Esophagus squamous epithelium (tissue), 5 donors: ENCODE results near the gene ANKH. TPM values are rescaled to one million over a fixed set of nuclear protein-coding genes. Genes with fewer than 3 reads are reported as not detected.
"Not testable (repeated sequence)": the region's sequence is repeated elsewhere in the genome, so short reads cannot be mapped to it uniquely, and the experiment has no call there.

Source experiments
- DNase-seq: peaks from one replicate; lab custom pipeline; 2025; lab: John Stamatoyannopoulos, UW
- H3K27ac ChIP-seq, 4 donors: fragments of 200-600 bp; sonication (generic); one replicate each; pipeline ENCODE4 v1.5.1; 2016 to 2019; ENCODE audit warnings: mild to moderate bottlenecking in 1 of 4
- H3K27me3 ChIP-seq, 4 donors: fragments of 200-600 bp; sonication (generic); 1 replicate in 3 of 4; 2 replicates in 1 of 4; pipeline versions ENCODE4 v1.5.1 to v1.6.0; 2017 to 2021; ENCODE audit warnings: antibody characterized with exemption in 1 of 4
- H3K36me3 ChIP-seq, 3 donors: fragments of 200-600 bp; sonication (generic); one replicate each; pipeline ENCODE4 v1.5.1; 2016 to 2019
- H3K4me1 ChIP-seq, 3 donors: fragments of 200-600 bp; sonication (generic); one replicate each; pipeline ENCODE4 v1.5.1; 2017 to 2019
- H3K4me3 ChIP-seq, 4 donors: fragments of 200-600 bp; sonication (generic); 1 replicate in 3 of 4; 2 replicates in 1 of 4; pipeline ENCODE4 v1.5.1; 2016 to 2019; ENCODE audit warnings: mild to moderate bottlenecking in 2 of 4, moderate library complexity in 1 of 4
- H3K9me3 ChIP-seq, 3 donors: fragments of 200-600 bp; sonication (generic); one replicate each; pipeline ENCODE4 v1.5.1; 2016 to 2019
- POLR2A ChIP-seq, 4 donors: fragments of 450-650 bp; IDR thresholded peaks; one replicate each; pipeline ENCODE4 v1.6.1; 2017; ENCODE audit warnings: antibody characterized with exemption in 4 of 4, mild to moderate bottlenecking in 4 of 4, moderate library complexity in 3 of 4
- WGBS, 2 donors: methylation state at CpG; one replicate each; pipeline ENCODE4 v1.1.5; 2018; 5-methylcytosine and 5-hydroxymethylcytosine counted together
- intact Hi-C: fragments of 100-400 bp; cut with DNase I; formaldehyde crosslinking; loops from one replicate; pipeline ENCODE4 v1.15.0; 2022
- total RNA-seq, 4 donors: library from RNA; depleted of rRNA; stranded (reverse); fragments of >200 nt; gene quantifications; one replicate each; pipeline ENCODE4 v1.1.0, GENCODE V29; 2016
- TF ChIP-seq, protein P1 (sequence below), 6 experiments: fragments of 450-650 bp in 4 of 6; fragments of 200-600 bp in 2 of 6; sonication (generic) in 2 of 6; IDR thresholded peaks; one replicate each; pipeline ENCODE4 v1.5.1; 2016 to 2019; ENCODE audit warnings: antibody characterized with exemption in 6 of 6, mild to moderate bottlenecking in 4 of 6, moderate library complexity in 4 of 6
- donor health status: DM: yes; HTN: yes; CAD: no.

ANKH gene
- total RNA-seq, 4 donors from 2014 or later = 10.0 to 38.0 (median 16.7) TPM

DNA sequence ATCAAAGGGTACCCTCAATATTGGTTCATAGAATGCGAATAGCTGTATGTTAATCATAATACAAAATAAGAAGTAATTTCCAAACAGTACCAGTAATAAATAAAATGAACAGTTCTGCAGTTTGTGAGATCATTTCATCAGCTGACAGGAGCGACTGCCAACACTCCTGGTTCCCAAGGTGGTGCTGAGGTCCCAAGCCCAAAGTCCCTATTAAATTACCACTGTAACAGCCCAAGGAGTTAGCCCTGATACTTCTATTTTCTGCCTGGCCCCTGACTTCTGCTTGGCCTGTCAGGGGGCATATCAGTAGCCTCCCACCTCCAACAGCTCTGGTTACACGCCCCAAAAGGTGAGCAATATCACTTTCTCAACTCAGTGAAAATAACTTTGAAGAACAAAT lies 47.1 kb downstream of the ANKH start:
- no peak overlapping the region for H3K27ac ChIP-seq
- intact Hi-C loops = no loop called here
- 76 to 82% methylated on average over 3 of the region's 3 CpGs for WGBS, 2 donors
- DNase-seq = no peak
- TF ChIP-seq, protein P1, sequence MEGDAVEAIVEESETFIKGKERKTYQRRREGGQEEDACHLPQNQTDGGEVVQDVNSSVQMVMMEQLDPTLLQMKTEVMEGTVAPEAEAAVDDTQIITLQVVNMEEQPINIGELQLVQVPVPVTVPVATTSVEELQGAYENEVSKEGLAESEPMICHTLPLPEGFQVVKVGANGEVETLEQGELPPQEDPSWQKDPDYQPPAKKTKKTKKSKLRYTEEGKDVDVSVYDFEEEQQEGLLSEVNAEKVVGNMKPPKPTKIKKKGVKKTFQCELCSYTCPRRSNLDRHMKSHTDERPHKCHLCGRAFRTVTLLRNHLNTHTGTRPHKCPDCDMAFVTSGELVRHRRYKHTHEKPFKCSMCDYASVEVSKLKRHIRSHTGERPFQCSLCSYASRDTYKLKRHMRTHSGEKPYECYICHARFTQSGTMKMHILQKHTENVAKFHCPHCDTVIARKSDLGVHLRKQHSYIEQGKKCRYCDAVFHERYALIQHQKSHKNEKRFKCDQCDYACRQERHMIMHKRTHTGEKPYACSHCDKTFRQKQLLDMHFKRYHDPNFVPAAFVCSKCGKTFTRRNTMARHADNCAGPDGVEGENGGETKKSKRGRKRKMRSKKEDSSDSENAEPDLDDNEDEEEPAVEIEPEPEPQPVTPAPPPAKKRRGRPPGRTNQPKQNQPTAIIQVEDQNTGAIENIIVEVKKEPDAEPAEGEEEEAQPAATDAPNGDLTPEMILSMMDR (IDR thresholded peaks at IDR 0.05) = no peak
- no peak for TF ChIP-seq POLR2A (IDR thresholded peaks at IDR 0.05)
- H3K9me3 ChIP-seq = no peaks in the 10 kb centered on the region
- H3K4me3 ChIP-seq = no peak overlapping the region
- peaks cover 0 to 38% (median 6%) of the 10 kb centered on the region in 3 donors for H3K4me1 ChIP-seq
- no peaks in the 10 kb centered on the region for H3K36me3 ChIP-seq
- no peaks in the 10 kb centered on the region for H3K27me3 ChIP-seq

DNA sequence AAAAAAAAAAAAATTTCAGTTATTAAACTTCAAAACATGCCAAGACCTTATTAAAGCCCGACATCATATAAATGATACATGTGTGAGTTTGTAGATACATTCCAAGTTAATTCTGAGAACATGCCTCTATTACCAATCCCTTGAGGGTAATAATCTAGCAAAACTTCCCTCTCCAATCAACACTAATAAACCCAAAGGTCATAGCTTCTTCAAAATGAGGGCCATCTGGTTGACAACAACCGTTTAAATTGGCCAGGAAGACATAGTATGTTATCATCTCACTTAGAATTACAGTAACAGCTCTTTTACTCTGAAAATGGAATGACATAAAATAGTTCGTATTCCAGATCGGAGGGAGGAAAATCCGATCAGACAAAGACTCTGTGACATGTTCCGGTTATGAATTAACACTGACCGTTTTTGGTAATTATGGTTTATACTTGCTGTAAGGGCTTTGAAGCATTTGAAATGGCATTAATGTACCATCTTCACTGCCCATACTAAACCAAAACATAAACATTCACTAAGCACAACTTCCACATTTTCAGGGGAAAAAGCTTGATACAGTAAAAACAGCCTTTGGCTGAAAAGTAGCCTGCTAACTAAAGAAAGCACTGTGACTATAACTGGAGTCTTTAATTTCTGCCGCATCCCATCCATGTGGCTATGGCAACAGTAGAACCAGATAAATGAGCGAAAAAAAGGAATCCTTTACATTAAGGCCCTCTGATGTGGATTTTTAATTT lies 50.3 kb downstream of the ANKH start:
- Histone ChIP-seq H3K36me3 (no peaks in the 10 kb centered on the region), H3K9me3 (no peaks in the 10 kb centered on the region), H3K4me3 (no peak overlapping the region), H3K27me3 (no peaks in the 10 kb centered on the region), H3K4me1 (peaks cover 5 to 70% (median 24%) of the 10 kb centered on the region in 3 donors), H3K27ac (peak overlapping the region in 3 of 4 donors; percentile 42 to 71 (median 43))
- 64 to 71% methylated on average over 9 of the region's 9 CpGs for WGBS, 2 donors
- no peak for TF ChIP-seq POLR2A (IDR thresholded peaks at IDR 0.05)
- TF ChIP-seq, protein P1 (IDR thresholded peaks at IDR 0.05) = no peak
- intact Hi-C loops = no loop called here
- no peak for DNase-seq

DNA sequence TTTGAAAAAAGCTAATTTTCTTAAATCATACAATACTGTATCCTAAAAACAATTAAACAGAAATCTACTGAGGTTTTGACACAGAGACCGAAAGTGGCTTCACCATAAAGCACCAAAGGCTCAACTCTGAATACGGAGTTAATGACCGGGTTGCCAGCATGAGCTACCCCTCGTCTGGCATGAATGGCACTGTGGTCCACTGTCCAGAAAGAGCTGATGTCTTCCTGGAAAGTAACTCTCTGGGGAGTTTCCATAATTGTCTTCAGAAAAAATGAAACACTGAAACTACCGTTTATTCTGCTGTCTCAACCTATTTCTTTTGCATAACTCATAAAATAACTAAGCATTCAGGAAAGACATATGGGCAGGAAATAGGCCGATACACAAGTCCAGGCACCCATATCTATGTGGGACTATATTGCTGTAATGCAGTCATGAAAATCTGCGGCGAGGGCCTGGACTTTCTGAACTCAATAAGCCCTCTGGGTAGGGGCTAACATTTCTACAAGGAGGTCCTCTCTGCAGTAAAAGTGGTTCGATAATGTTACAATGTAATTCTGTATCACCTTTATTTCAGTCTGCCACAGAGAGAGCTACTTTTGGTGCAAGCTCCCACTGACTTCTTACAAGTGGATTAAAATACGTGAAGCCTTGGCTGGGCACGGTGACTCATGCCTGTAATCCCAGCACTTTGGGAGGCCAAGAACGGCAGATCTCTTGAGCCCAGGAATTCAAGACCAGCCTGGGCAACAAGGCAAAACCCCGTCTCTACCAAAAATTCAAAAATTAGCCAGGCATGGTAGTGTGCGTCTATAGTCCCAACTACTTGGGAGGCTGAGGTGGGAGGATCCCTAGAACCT lies 52.4 kb downstream of the ANKH start:
- no peaks in the 10 kb centered on the region for H3K36me3 ChIP-seq
- H3K9me3 ChIP-seq = no peaks in the 10 kb centered on the region
- TF ChIP-seq POLR2A (IDR thresholded peaks at IDR 0.05) = no peak
- TF ChIP-seq, protein P1 (IDR thresholded peaks at IDR 0.05) = no peak
- DNase-seq = no peak
- H3K27me3 ChIP-seq = no peaks in the 10 kb centered on the region
- peak overlapping the region in 1 of 4 donors; percentile 71 for H3K27ac ChIP-seq
- H3K4me3 ChIP-seq = no peak overlapping the region
- WGBS, 2 donors = 43 to 49% methylated on average over 10 of the region's 14 CpGs
- peaks cover 5 to 67% (median 24%) of the 10 kb centered on the region in 3 donors for H3K4me1 ChIP-seq
- intact Hi-C loops = no loop called here

DNA sequence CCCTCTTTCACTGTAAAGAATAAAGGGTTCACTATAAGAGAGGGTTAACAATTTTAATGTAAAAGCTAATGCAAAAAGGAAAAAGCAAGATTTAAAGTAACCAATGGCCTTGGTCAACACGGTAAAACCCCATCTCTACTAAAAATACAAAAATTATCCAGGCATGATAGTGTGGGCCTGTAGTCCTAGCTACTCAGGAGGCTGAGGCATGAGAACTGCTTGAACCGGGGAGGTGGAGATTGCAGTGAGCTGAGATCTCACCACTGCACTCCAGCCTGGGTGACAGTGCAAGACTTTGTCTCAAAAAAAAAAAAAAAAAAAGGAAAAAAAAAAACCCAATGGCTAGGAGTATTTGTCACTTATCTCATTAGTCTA lies 53.8 kb downstream of the ANKH start:
- WGBS, 2 donors = 46 to 49% methylated on average over 2 of the region's 2 CpGs

DNA sequence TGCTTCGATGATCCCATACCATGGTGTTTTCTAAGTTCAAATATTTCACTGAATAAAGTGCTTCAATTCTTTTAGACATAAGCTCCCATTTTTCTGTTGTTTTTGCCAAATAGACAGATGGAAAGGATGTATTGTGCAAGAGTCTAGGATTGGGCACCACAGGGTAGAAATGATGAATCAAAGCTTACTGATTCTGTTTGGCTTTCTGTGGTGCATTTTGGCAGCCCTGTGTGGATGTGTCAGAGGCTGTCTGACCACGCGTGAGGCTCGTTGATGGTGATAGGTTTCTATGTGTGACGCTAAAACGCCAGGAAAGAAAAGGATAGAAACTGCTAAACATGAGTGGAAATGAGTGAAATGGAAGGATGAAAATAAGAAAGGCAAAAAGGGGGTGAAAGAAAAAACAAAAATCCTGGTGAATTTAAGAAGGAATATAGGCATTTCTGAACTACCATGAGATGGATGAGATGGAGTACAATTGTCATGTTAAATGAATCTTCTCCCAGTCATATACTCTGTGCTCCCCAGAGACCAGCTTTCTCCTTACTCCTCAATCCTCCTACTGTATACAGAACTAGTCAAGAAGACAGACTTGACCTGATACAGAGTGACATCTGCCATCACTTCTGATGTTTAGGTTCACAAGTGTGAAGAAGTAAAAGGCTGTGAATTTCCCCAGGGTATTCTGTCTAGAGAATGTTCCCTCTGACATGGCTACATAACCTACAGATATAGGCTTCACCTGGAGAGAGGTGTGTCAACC lies 54.4 kb downstream of the ANKH start:
- Histone ChIP-seq H3K27ac (peak overlapping the region in 2 of 4 donors; percentile 13 to 47), H3K4me3 (no peak overlapping the region), H3K4me1 (peaks cover 5 to 65% (median 24%) of the 10 kb centered on the region in 3 donors), H3K9me3 (no peaks in the 10 kb centered on the region), H3K27me3 (no peaks in the 10 kb centered on the region), H3K36me3 (no peaks in the 10 kb centered on the region)
- 34 to 54% methylated on average over 6 of the region's 6 CpGs for WGBS, 2 donors
- TF ChIP-seq POLR2A (IDR thresholded peaks at IDR 0.05) = no peak
- TF ChIP-seq, protein P1 (IDR thresholded peaks at IDR 0.05) = no peak
- intact Hi-C loops = no loop called here
- no peak for DNase-seq

More for the DNA sequence above, 53.8 kb downstream of the ANKH start:
- Histone ChIP-seq H3K4me1 (peaks cover 5 to 67% (median 24%) of the 10 kb centered on the region in 3 donors), H3K27ac (peak overlapping the region in 1 of 4 donors; percentile 13)
- H3K4me3 ChIP-seq, intact Hi-C loops, H3K36me3 ChIP-seq, H3K9me3 ChIP-seq, H3K27me3 ChIP-seq, DNase-seq: not testable (repeated sequence)
